Measurements from ENCODE around the gene SCN3A. TPM values are rescaled to one million over a fixed set of nuclear protein-coding genes. Genes with fewer than 3 reads are reported as not detected.

SCN3A gene
- total RNA-seq, 2 donors from 2014 or later: 1.0 to 2.6 TPM

DNA sequence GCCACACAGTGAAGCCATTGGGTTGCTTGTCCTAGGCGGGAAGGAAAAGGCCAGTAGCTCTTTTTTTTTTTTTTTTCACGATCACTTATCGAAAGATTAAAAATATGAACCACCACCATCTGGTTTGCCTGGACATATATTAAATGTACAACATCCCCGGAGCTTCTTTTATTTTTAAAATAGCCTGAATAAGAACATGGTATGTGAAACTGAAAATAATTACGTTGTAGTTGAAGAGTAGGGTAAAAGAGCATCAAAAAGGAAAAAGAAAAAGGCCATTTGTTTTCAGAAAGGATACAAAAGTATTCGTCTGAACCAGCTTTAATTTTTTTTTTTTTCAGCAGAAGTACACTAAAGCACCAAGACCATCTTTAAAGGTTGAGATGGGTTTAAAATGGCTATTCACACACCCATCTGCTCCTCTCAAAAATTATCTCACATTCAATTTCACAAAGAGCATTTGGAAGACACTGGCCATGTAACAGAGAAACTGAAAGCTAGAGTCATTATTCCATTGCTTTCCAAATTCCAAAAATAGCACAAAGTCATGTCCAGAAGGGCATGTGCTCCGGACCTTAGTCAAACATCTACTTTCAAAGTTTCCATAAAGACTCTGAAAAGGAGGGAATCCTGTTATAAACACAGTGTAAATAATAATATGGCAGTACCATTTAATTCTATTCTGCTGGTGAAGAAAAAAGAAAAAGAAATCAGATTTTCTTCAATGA is 82.9 kb downstream of the SCN3A start:
- Histone ChIP-seq H3K4me1 (no peaks in the 10 kb centered on the region), H3K27ac (peak overlapping the region in 1 of 2 donors; percentile 47)
- TF ChIP-seq, protein P1, sequence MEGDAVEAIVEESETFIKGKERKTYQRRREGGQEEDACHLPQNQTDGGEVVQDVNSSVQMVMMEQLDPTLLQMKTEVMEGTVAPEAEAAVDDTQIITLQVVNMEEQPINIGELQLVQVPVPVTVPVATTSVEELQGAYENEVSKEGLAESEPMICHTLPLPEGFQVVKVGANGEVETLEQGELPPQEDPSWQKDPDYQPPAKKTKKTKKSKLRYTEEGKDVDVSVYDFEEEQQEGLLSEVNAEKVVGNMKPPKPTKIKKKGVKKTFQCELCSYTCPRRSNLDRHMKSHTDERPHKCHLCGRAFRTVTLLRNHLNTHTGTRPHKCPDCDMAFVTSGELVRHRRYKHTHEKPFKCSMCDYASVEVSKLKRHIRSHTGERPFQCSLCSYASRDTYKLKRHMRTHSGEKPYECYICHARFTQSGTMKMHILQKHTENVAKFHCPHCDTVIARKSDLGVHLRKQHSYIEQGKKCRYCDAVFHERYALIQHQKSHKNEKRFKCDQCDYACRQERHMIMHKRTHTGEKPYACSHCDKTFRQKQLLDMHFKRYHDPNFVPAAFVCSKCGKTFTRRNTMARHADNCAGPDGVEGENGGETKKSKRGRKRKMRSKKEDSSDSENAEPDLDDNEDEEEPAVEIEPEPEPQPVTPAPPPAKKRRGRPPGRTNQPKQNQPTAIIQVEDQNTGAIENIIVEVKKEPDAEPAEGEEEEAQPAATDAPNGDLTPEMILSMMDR (IDR thresholded peaks at IDR 0.05): no peak

GRCh38 chr2:165115258-165115657 is 88.6 kb downstream of the SCN3A start:
- Histone ChIP-seq H3K9me3 (no peaks in the 10 kb centered on the region), H3K36me3 (no peaks in the 10 kb centered on the region), H3K4me1 (no peaks in the 10 kb centered on the region), H3K4me3 (no peak overlapping the region), H3K27me3 (no peaks in the 10 kb centered on the region), H3K27ac (no peak overlapping the region)
- DNase-seq (ENCODE audit: low spot score): no peak
- TF ChIP-seq, protein P1 (IDR thresholded peaks at IDR 0.05): no peak

More for the DNA sequence above, 82.9 kb downstream of the SCN3A start:
- Histone ChIP-seq H3K4me3 (no peak overlapping the region), H3K9me3 (no peaks in the 10 kb centered on the region), H3K36me3 (no peaks in the 10 kb centered on the region), H3K27me3 (no peaks in the 10 kb centered on the region)
- no peak for DNase-seq (ENCODE audit: low spot score)

GRCh38 chr2:165114346-165114939 is 89.4 kb downstream of the SCN3A start:
- no peaks in the 10 kb centered on the region for H3K9me3 ChIP-seq
- no peaks in the 10 kb centered on the region for H3K36me3 ChIP-seq
- no peaks in the 10 kb centered on the region for H3K4me1 ChIP-seq
- no peaks in the 10 kb centered on the region for H3K27me3 ChIP-seq
- H3K27ac ChIP-seq: no peak overlapping the region
- H3K4me3 ChIP-seq: no peak overlapping the region
- no peak for DNase-seq (ENCODE audit: low spot score)
- TF ChIP-seq, protein P1 (IDR thresholded peaks at IDR 0.05): no peak

DNA sequence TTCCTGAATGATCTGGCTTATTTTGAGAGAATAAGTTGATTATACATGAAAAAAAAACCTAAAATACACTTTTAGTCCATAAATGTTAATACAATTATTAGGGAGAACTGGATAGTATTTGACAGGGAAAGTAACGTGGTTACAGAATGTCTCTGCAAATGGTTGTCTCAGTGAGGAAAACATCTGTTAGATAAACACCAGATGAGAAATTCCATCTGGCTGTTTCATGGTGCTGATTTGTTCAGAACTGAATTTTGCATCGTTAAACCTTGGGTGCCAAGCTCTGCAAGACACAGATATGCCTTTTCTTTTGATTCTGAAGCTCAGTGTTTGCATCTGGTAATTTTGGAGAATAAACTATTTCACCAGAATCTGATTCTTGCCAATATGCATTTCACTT is 90.4 kb downstream of the SCN3A start:
- DNase-seq (ENCODE audit: low spot score): no peak

GRCh38 chr2:165112789-165113188 is 91.1 kb downstream of the SCN3A start:
- Histone ChIP-seq H3K9me3 (no peaks in the 10 kb centered on the region), H3K27ac (no peak overlapping the region), H3K4me3 (no peak overlapping the region), H3K36me3 (no peaks in the 10 kb centered on the region), H3K4me1 (no peaks in the 10 kb centered on the region), H3K27me3 (no peaks in the 10 kb centered on the region)
- DNase-seq (ENCODE audit: low spot score): no peak
- TF ChIP-seq, protein P1 (IDR thresholded peaks at IDR 0.05): no peak

More for the DNA sequence above, 90.4 kb downstream of the SCN3A start:
- H3K27me3 ChIP-seq: no peaks in the 10 kb centered on the region
- no peak overlapping the region for H3K27ac ChIP-seq
- no peak overlapping the region for H3K4me3 ChIP-seq
- no peaks in the 10 kb centered on the region for H3K36me3 ChIP-seq
- no peaks in the 10 kb centered on the region for H3K9me3 ChIP-seq
- TF ChIP-seq, protein P1 (IDR thresholded peaks at IDR 0.05): no peak
- no peaks in the 10 kb centered on the region for H3K4me1 ChIP-seq

All from right atrium auricular region (tissue), 2 donors.